K562 (cell line): ENCODE measurements around the gene TRIM24. TPM values are rescaled to one million over a fixed set of nuclear protein-coding genes. Genes with fewer than 3 reads are reported as not detected.

Experiments used
- ATAC-seq: fragments of 200-7000 bp; cut with Tn5 transposase; 3 replicates; pipeline ENCODE4 v1.9.1; 2020; ENCODE audit warnings: moderate library complexity
- BruUV-seq: library from RNA; stranded (reverse); fragments of 400-500 nt; replicated peaks from 2 replicates; lab custom pipeline; 2021; lab: Mats Ljungman, UMichigan
- CTCF ChIA-PET: fragments of 300-600 bp; formaldehyde crosslinking; extraction: SDS; loops from one replicate; lab custom pipeline; 2021; ENCODE audit warnings: low intra/inter-chr PET ratio; lab: Yijun Ruan, JAX
- POLR2A ChIA-PET: fragments of 300-600, 350-650 bp; sonication (Branson Sonifier 250); formaldehyde crosslinking; extraction: SDS; loops from one replicate; lab custom pipeline; 2021; ENCODE audit warnings: antibody characterized with exemption, inconsistent platforms; lab: Yijun Ruan, JAX
- DNase-seq, 4 experiments: peaks; one replicate each; pipeline versions ENCODE4 v3.0.0 to v3.0.0-alpha.2; 2011 to 2018; ENCODE audit warnings: low spot score in 3 of 4, mixed read lengths in 3 of 4; ENCODE audit errors: extremely low read depth in 1 of 4
- FAIRE-seq: peaks from 2 replicates; lab custom pipeline; 2011; peaks lifted over from hg19 to GRCh38; lab: Jason Lieb, UNC
- H2AFZ ChIP-seq: 2 replicates; pipeline ENCODE4 v1.6.0; 2011; ENCODE audit warnings: low read depth, low read length, control low read depth, inconsistent platforms
- H3K27ac ChIP-seq: fragments of 200-600 bp; 3 replicates; pipeline ENCODE4 v1.8.0; 2011; ENCODE audit warnings: low read depth, mild to moderate bottlenecking, control low read depth, inconsistent platforms, low read length, moderate library complexity, mixed read lengths; ENCODE audit errors: extremely low read depth
- H3K27me3 ChIP-seq, 2 experiments: fragments of 300-600 bp in 1 of 2; 2 replicates in 1 of 2; 3 replicates in 1 of 2; pipeline versions ENCODE4 v1.6.0 to v1.8.0; 2011; ENCODE audit warnings: inconsistent platforms in 2 of 2, low read length in 2 of 2, mild to moderate bottlenecking in 1 of 2, mixed read lengths in 1 of 2, moderate library complexity in 1 of 2; ENCODE audit not compliant: control insufficient read depth in 2 of 2, insufficient read depth in 2 of 2
- H3K36me3 ChIP-seq: fragments of 300-600 bp; 3 replicates; pipeline ENCODE4 v1.8.0; 2011; ENCODE audit warnings: mild to moderate bottlenecking, low read length, inconsistent platforms; ENCODE audit not compliant: control insufficient read depth, insufficient read depth
- H3K4me1 ChIP-seq, 2 experiments: fragments of 200-600 bp in 1 of 2; replicated peaks in 1 of 2; 2 replicates in 1 of 2; 3 replicates in 1 of 2; pipeline versions ENCODE4 v1.5.1 to v1.8.0; 2011; ENCODE audit warnings: inconsistent platforms in 2 of 2, low read length in 2 of 2, mild to moderate bottlenecking in 1 of 2, mixed read lengths in 1 of 2, moderate library complexity in 1 of 2; ENCODE audit not compliant: control insufficient read depth in 2 of 2, insufficient read depth in 2 of 2
- H3K4me2 ChIP-seq: 2 replicates; pipeline ENCODE4 v1.6.1; 2011; ENCODE audit warnings: low read length, control low read depth, inconsistent platforms, mixed read lengths; ENCODE audit not compliant: insufficient read depth
- H3K4me3 ChIP-seq: fragments of 200-600 bp; sonication (generic), shearing (Covaris generic); 2 replicates; pipeline ENCODE4 v1.5.1; 2016; ENCODE audit warnings: control low read depth, inconsistent platforms
- H3K79me2 ChIP-seq: fragments of 200-600 bp; 3 replicates; pipeline ENCODE4 v1.8.0; 2011; ENCODE audit warnings: low read length, inconsistent platforms; ENCODE audit not compliant: control insufficient read depth, insufficient read depth
- H3K9ac ChIP-seq, 2 experiments: 2 replicates each; pipeline versions ENCODE4 v1.6.0 to v1.6.1; 2011; ENCODE audit warnings: low read depth in 2 of 2, low read length in 2 of 2, control low read depth in 1 of 2, inconsistent platforms in 1 of 2, mild to moderate bottlenecking in 1 of 2, mixed read lengths in 1 of 2; ENCODE audit not compliant: insufficient read depth in 1 of 2
- H3K9me1 ChIP-seq: one replicate; pipeline ENCODE4 v1.6.0; 2011; ENCODE audit warnings: inconsistent platforms, mild to moderate bottlenecking, low read length, moderate library complexity; ENCODE audit not compliant: control insufficient read depth, insufficient read depth
- H3K9me3 ChIP-seq: replicated peaks from 2 replicates; pipeline ENCODE4 v1.5.1; 2011; ENCODE audit warnings: low read depth, low read length, inconsistent platforms; ENCODE audit not compliant: control insufficient read depth, insufficient read depth
- H4K20me1 ChIP-seq: replicated peaks from 2 replicates; pipeline ENCODE4 v1.6.1; 2011; ENCODE audit warnings: low read length, inconsistent platforms, mixed read lengths; ENCODE audit not compliant: control insufficient read depth, insufficient read depth
- CHD1 ChIP-seq: fragments of 200-600 bp; sonication (generic); IDR thresholded peaks from one replicate; pipeline ENCODE4 v1.6.1; 2012; ENCODE audit warnings: mild to moderate bottlenecking, moderate library complexity, low read length, inconsistent platforms
- HEY1 ChIP-seq: fragments of 250-450 bp; sonication (Bioruptor Pico); IDR thresholded peaks from 2 replicates; pipeline ENCODE4 v1.5.0; 2020; ENCODE audit warnings: mild to moderate bottlenecking, moderate library complexity, borderline replicate concordance
- HSF4 ChIP-seq: fragments of 250-450 bp; sonication (Bioruptor Pico); IDR thresholded peaks from 2 replicates; pipeline ENCODE4 v2.1.2; 2022; ENCODE audit warnings: mild to moderate bottlenecking, moderate library complexity, borderline replicate concordance
- NFATC3 ChIP-seq: fragments of 450-650 bp; IDR thresholded peaks from 2 replicates; pipeline ENCODE4 v1.6.1; 2017; ENCODE audit warnings: mild to moderate bottlenecking
- RFX5 ChIP-seq: IDR thresholded peaks from 2 replicates; pipeline ENCODE4 v1.6.1; 2011; ENCODE audit warnings: low read depth, mild to moderate bottlenecking, improper control_type of control experiment, low read length
- SIRT6 ChIP-seq: IDR thresholded peaks from one replicate; pipeline ENCODE4 v1.6.1; 2012; ENCODE audit warnings: low read depth, mild to moderate bottlenecking, control low read depth, inconsistent platforms, low read length, moderate library complexity
- SMARCA4 ChIP-seq: fragments of 450-650 bp; IDR thresholded peaks from 2 replicates; pipeline ENCODE4 v1.6.1; 2016
- SP2 ChIP-seq: IDR thresholded peaks from 2 replicates; pipeline ENCODE4 v1.6.1; 2011; ENCODE audit warnings: mild to moderate bottlenecking, low read depth, low read length, moderate library complexity; ENCODE audit not compliant: poor library complexity, severe bottlenecking; ENCODE audit errors: extremely low read depth
- SREBF1 ChIP-seq: fragments of 150-350 bp; IDR thresholded peaks from 2 replicates; pipeline ENCODE4 v1.6.1; 2014; ENCODE audit warnings: antibody characterized with exemption, low read depth, low read length, borderline replicate concordance
- SRSF3 ChIP-seq: fragments of 200-400 bp; formaldehyde crosslinking; IDR thresholded peaks from 2 replicates; pipeline ENCODE4 v1.6.1; 2016; ENCODE audit warnings: mild to moderate bottlenecking, low read length, moderate library complexity; ENCODE audit not compliant: insufficient read depth
- U2AF2 ChIP-seq: fragments of 200-400 bp; formaldehyde crosslinking; optimal IDR thresholded peaks from 2 replicates; pipeline ENCODE3; 2017; ENCODE audit warnings: low read depth, mild to moderate bottlenecking, low read length
- YBX1 ChIP-seq: fragments of 450-650 bp; IDR thresholded peaks from 2 replicates; pipeline ENCODE4 v1.7.1; 2016; ENCODE audit warnings: mild to moderate bottlenecking
- ZNF23 ChIP-seq: fragments of 250-450 bp; sonication (Bioruptor Pico); IDR thresholded peaks from 2 replicates; pipeline ENCODE4 v1.4.0; 2020; ENCODE audit warnings: mild to moderate bottlenecking
- WGBS: fragments of 100-300 bp; shearing (Covaris generic); methylation state at CpG from one replicate; pipeline ENCODE4 v1.1.6; 2016; ENCODE audit warnings: low coverage, mixed read lengths; ENCODE audit not compliant: insufficient coverage; ENCODE audit errors: missing lambda C conversion rate; 5-methylcytosine and 5-hydroxymethylcytosine counted together
- in situ Hi-C: fragments of 300-500 bp; cut with MboI; formaldehyde crosslinking; loops from 4 replicates; pipeline ENCODE4 v1.15.0; 2018; ENCODE audit warnings: inconsistent platforms, mixed read lengths
- intact Hi-C: fragments of 100-400 bp; cut with micrococcal nuclease; formaldehyde crosslinking; loops from 2 replicates; pipeline ENCODE4 v1.14.2; 2022
- polyA plus RNA-seq, 8 experiments: library from polyadenylated mRNA; depleted of rRNA in 4 of 8; stranded (reverse) in 5 of 8; unstranded in 3 of 8; fragments of >200 nt; fragmentation: Nextera tagmentation in 2 of 8; fragmentation: Illumina TruSeq in 1 of 8; extraction: Ambion mirVana in 2 of 8; extraction: Trizol in 1 of 8; gene quantifications; 2 replicates each; pipeline versions ENCODE4 v1.2.1 to v1.2.3, GENCODE V29; 2011 to 2014; ENCODE audit warnings: inconsistent platforms in 1 of 8, missing spikeins in 1 of 8
- total RNA-seq, 7 experiments: library from RNA; depleted of rRNA in 6 of 7; stranded (reverse); fragments of >200 nt in 6 of 7; fragmentation: Illumina TruSeq in 2 of 7; extraction: Trizol in 2 of 7; gene quantifications; 2 replicates each; pipeline versions ENCODE4 v1.2.1 to v1.2.3, GENCODE V29; 2011 to 2021; ENCODE audit warnings: low replicate concordance in 1 of 7
- TF ChIP-seq, protein P1 (sequence below): IDR thresholded peaks from 2 replicates; pipeline ENCODE4 v1.6.1; 2016; ENCODE audit warnings: missing genetic modification characterization, missing compliant biosample characterization
- TF ChIP-seq, protein P2 (sequence below): sonication (generic); formaldehyde crosslinking; IDR thresholded peaks from 2 replicates; pipeline ENCODE4 v1.8.0; 2022; ENCODE audit warnings: mild to moderate bottlenecking, missing genetic modification reagents
- TF ChIP-seq, protein P3 (sequence below): sonication (generic); formaldehyde crosslinking; IDR thresholded peaks from 2 replicates; pipeline ENCODE4 v1.8.0; 2022; ENCODE audit warnings: mild to moderate bottlenecking, missing genetic modification reagents
- TF ChIP-seq, protein P4 (sequence below): fragments of 250-450 bp; sonication (Bioruptor Pico); IDR thresholded peaks from 2 replicates; pipeline ENCODE4 v1.5.1; 2021; ENCODE audit warnings: mild to moderate bottlenecking

The TRIM24 gene
- total and polyA plus RNA-seq, 9 of the 15 experiments (the other 6 are each of a cell fraction or from before 2014, with no cell fraction given): 13.4 to 74.0 (median 41.7) TPM

DNA sequence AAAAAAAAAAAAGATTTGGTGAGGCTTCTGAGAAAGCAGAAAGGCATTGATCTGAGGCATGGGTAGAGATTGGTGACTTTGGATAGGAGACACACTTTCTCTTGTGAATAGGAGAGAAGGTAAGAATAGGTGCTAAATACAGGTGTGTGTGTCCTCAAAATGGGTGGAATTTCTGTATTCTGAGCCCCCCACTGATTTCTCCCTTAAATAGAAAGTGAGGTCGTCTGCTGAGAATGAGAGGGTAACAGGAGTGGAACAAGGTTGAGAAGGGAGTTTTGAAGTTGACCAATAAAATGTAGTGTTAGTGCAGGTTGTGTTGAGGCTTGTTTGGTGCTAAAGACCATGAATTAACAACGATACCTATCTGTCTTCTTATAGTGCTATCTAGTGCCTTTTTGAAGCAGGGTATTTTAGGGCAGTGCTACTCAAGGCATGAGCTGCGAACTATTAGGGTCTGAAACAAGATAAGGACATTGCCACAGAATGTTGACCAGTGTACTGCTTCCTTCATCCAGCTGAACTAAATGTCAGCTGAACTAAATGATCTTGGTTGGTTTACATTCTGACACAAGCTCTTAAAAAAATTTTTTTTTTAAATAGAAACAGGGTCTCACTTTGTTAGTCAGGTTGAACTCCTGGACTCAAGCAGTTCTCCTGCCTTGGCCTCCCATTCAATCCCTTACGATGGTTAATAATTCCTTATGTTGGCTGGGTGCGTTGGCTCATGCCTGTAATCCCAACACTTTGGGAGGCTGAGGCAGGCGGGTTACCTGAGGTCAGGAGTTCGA is 12.4 kb downstream of the TRIM24 start:
- no peak overlapping the region for H2AFZ ChIP-seq
- no peak overlapping the region for H3K27ac ChIP-seq
- no peaks in the 10 kb centered on the region for H3K9me3 ChIP-seq
- WGBS: 78% methylated on average over 7 of the region's 7 CpGs
- H3K4me2 ChIP-seq: no peak overlapping the region
- H4K20me1 ChIP-seq: no peaks in the 10 kb centered on the region; the same call in none of the 2 replicates
- H3K27me3 ChIP-seq: no peaks in the 10 kb centered on the region
- peaks cover 13% of the 10 kb centered on the region; the same call in 2 of the 3 replicates for H3K36me3 ChIP-seq
- H3K9me1 ChIP-seq: no peaks in the 10 kb centered on the region
- H3K79me2 ChIP-seq: peaks cover 95% of the 10 kb centered on the region
- FAIRE-seq (no peak), ATAC-seq (peak; percentile 56), DNase-seq (no peak)
- CTCF ChIA-PET: interaction anchor here (0.6 kb wide), 1 partner anchor 1463 kb away, joined by 4 read pairs; no protein-coding TSS in a partner anchor
- no peak overlapping the region for H3K9ac ChIP-seq
- H3K4me1 ChIP-seq: peaks cover 0 to 2% of the 10 kb centered on the region in 2 experiments; a peak in 2 of 5 replicates
- in situ Hi-C loops: no loop called here
- H3K4me3 ChIP-seq: no peak overlapping the region
- intact Hi-C loops: no loop called here
- TSS peak; percentile 3 for BruUV-seq
- POLR2A ChIA-PET: no interaction called here
- TF ChIP-seq NFATC3: no peak
- TF ChIP-seq, protein P1, sequence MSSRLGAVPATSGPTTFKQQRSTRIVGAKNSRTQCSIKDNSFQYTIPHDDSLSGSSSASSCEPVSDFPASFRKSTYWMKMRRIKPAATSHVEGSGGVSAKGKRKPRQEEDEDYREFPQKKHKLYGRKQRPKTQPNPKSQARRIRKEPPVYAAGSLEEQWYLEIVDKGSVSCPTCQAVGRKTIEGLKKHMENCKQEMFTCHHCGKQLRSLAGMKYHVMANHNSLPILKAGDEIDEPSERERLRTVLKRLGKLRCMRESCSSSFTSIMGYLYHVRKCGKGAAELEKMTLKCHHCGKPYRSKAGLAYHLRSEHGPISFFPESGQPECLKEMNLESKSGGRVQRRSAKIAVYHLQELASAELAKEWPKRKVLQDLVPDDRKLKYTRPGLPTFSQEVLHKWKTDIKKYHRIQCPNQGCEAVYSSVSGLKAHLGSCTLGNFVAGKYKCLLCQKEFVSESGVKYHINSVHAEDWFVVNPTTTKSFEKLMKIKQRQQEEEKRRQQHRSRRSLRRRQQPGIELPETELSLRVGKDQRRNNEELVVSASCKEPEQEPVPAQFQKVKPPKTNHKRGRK: no peak
- TF ChIP-seq SRSF3: no peak
- TF ChIP-seq CHD1: no peak
- TF ChIP-seq SP2: no peak
- TF ChIP-seq SMARCA4: no peak
- TF ChIP-seq HEY1 (CRISPR knock-in tag): no peak
- no peak for TF ChIP-seq YBX1
- TF ChIP-seq SREBF1: no peak
- no peak for TF ChIP-seq SIRT6
- TF ChIP-seq ZNF23: no peak
- TF ChIP-seq U2AF2: no peak
- TF ChIP-seq HSF4: no peak
- no peak for TF ChIP-seq RFX5
- TF ChIP-seq, protein P2, sequence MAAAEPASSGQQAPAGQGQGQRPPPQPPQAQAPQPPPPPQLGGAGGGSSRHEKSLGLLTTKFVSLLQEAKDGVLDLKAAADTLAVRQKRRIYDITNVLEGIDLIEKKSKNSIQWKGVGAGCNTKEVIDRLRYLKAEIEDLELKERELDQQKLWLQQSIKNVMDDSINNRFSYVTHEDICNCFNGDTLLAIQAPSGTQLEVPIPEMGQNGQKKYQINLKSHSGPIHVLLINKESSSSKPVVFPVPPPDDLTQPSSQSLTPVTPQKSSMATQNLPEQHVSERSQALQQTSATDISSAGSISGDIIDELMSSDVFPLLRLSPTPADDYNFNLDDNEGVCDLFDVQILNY (CRISPR knock-in tag): no peak
- TF ChIP-seq, protein P3, sequence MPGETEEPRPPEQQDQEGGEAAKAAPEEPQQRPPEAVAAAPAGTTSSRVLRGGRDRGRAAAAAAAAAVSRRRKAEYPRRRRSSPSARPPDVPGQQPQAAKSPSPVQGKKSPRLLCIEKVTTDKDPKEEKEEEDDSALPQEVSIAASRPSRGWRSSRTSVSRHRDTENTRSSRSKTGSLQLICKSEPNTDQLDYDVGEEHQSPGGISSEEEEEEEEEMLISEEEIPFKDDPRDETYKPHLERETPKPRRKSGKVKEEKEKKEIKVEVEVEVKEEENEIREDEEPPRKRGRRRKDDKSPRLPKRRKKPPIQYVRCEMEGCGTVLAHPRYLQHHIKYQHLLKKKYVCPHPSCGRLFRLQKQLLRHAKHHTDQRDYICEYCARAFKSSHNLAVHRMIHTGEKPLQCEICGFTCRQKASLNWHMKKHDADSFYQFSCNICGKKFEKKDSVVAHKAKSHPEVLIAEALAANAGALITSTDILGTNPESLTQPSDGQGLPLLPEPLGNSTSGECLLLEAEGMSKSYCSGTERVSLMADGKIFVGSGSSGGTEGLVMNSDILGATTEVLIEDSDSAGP (CRISPR knock-in tag): no peak
- TF ChIP-seq, protein P4, sequence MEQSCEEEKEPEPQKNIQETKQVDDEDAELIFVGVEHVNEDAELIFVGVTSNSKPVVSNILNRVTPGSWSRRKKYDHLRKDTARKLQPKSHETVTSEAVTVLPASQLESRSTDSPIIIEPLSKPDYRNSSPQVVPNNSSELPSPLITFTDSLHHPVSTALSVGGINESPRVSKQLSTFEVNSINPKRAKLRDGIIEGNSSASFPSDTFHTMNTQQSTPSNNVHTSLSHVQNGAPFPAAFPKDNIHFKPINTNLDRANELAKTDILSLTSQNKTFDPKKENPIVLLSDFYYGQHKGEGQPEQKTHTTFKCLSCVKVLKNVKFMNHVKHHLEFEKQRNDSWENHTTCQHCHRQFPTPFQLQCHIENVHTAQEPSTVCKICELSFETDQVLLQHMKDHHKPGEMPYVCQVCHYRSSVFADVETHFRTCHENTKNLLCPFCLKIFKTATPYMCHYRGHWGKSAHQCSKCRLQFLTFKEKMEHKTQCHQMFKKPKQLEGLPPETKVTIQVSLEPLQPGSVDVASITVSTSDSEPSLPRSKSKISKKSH: no peak
